Ishikawa (cell line): ENCODE data around the gene IL1RL1.

ENCODE experiments used
- CREB1 ChIP-seq: IDR thresholded peaks from 2 replicates; pipeline ENCODE4 v1.6.1; 2012; ENCODE audit warnings: low read depth
- EGR1 ChIP-seq: IDR thresholded peaks from 2 replicates; pipeline ENCODE4 v1.6.1; 2012
- EP300 ChIP-seq: IDR thresholded peaks from 2 replicates; pipeline ENCODE4 v1.6.1; 2012; ENCODE audit warnings: borderline replicate concordance
- TAF1 ChIP-seq: IDR thresholded peaks from 2 replicates; pipeline ENCODE4 v1.6.1; 2012; ENCODE audit warnings: low read depth, mild to moderate bottlenecking
- TEAD4 ChIP-seq: IDR thresholded peaks from 2 replicates; pipeline ENCODE4 v1.6.1; 2012
- YY1 ChIP-seq: IDR thresholded peaks from 2 replicates; pipeline ENCODE4 v1.6.1; 2012; ENCODE audit warnings: low read depth
- TF ChIP-seq, protein P1 (sequence below): IDR thresholded peaks from 2 replicates; pipeline ENCODE4 v1.6.1; 2012

DNA sequence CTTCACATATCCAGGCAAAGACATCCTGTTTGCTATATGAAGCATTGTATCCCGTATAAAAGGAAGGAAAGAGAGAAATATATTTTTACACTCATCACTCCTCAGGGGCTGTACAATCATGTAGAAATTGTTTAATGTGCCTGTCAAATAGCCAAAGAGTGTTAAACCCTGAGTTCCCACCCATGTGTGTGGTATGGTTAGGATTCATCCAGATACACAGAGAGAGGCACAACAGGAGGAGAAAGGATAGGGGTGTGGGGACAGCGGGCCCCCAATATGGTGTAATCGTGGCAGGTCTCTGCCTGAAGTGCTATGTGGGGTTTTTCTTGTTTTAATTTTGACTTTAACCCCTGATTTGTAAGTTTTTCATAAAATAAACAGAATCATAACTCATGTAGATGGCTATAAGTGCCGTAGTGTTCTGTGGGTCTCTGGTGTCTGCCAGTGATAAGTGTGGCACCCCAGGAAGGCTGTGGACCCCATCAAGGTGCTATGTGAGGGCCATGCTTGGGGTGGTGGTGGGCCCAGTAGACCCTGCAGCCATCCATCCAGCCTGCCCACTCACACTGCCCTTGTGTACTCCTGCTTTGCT lies 34.1 kb downstream of the IL1RL1 start:
- TF ChIP-seq, protein P1, sequence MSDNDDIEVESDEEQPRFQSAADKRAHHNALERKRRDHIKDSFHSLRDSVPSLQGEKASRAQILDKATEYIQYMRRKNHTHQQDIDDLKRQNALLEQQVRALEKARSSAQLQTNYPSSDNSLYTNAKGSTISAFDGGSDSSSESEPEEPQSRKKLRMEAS = no peak
- TF ChIP-seq TEAD4 (no peak), CREB1 (no peak), TAF1 (no peak), EGR1 (no peak), YY1 (no peak), EP300 (no peak)
